ENCODE measurements around the gene NCAN.
A peak's percentile ranks its signal among the peaks of the same experiment; 100 is the strongest.
"Not testable (repeated sequence)": the region's sequence is repeated elsewhere in the genome, so short reads cannot be mapped to it uniquely, and the experiment has no call there.

The NCAN gene

GRCh38 chr19:19201697-19202630, 9.8 kb upstream of the NCAN start:
- DNase-seq = no peak

- DNase-seq = no peak
Measured at GRCh38 chr19:19202707-19203011, 9.1 kb upstream of the NCAN start.

GRCh38 chr19:19203012-19203856, 8.5 kb upstream of the NCAN start, which contains the start of gene NR2C2AP:
Gene NR2C2AP, minus strand, starts transcription at chr19:19203414. Its CDS starts 354 bp downstream, at chr19:19203060.
- peak; percentile 88 for DNase-seq

GRCh38 chr19:19204181-19204580, 7.6 kb upstream of the NCAN start:
- DNase-seq = no peak

- DNase-seq = no peak
Measured at GRCh38 chr19:19205416-19206410, 6.0 kb upstream of the NCAN start.

- no peak for DNase-seq
Measured at GRCh38 chr19:19206938-19207337, 4.8 kb upstream of the NCAN start.

GRCh38 chr19:19207637-19208572, 3.9 kb upstream of the NCAN start:
- no peak for DNase-seq

GRCh38 chr19:19209372-19209771, 2.4 kb upstream of the NCAN start:
- peak; percentile 34 for DNase-seq

GRCh38 chr19:19212916-19213315, 1.2 kb downstream of the NCAN start:
- DNase-seq = no peak

GRCh38 chr19:19213426-19214158, 1.8 kb downstream of the NCAN start:
- DNase-seq = no peak

GRCh38 chr19:19214159-19214490, 2.4 kb downstream of the NCAN start:
- DNase-seq = no peak

GRCh38 chr19:19214892-19215291, 3.1 kb downstream of the NCAN start:
- DNase-seq = no peak

GRCh38 chr19:19215792-19216191, 4.0 kb downstream of the NCAN start:
- DNase-seq = no peak

- no peak for DNase-seq
Measured at GRCh38 chr19:19217099-19217498, 5.3 kb downstream of the NCAN start.

- DNase-seq = no peak
Measured at GRCh38 chr19:19218911-19219310, 7.2 kb downstream of the NCAN start.

GRCh38 chr19:19221000-19221399, 9.2 kb downstream of the NCAN start:
- not testable (repeated sequence) for DNase-seq

GRCh38 chr19:19223060-19223459, 11.3 kb downstream of the NCAN start:
- no peak for DNase-seq

GRCh38 chr19:19223636-19224035, 11.9 kb downstream of the NCAN start:
- no peak for DNase-seq

- DNase-seq = no peak
Measured at GRCh38 chr19:19224150-19224851, 12.5 kb downstream of the NCAN start.

- DNase-seq = peak; percentile 82
Measured at GRCh38 chr19:19224852-19225494, 13.2 kb downstream of the NCAN start.

Data from NCI-H2029 (cell line).